AG04450 (cell line): ENCODE data around the gene NRAP. TPM values are rescaled to one million over a fixed set of nuclear protein-coding genes. Genes with fewer than 3 reads are reported as not detected.

Experiments used
- CTCF ChIA-PET: fragments of 300-600, 350-600 bp; formaldehyde crosslinking; extraction: SDS; loops from one replicate; lab custom pipeline; 2022; ENCODE audit warnings: antibody characterized with exemption, inconsistent platforms; lab: Charles Lee
- POLR2A ChIA-PET: fragments of 350-600 bp; formaldehyde crosslinking; extraction: SDS; loops from one replicate; lab custom pipeline; 2021; ENCODE audit warnings: antibody characterized with exemption, inconsistent platforms; lab: Yijun Ruan, JAX
- DNase-seq: peaks from one replicate; pipeline ENCODE4 v3.0.0-alpha.2; 2011; ENCODE audit warnings: low read depth, low spot score
- H3K27ac ChIP-seq: one replicate; pipeline ENCODE4 v1.5.1; 2012; ENCODE audit warnings: low read depth, low read length, control low read depth
- H3K27me3 ChIP-seq: one replicate; pipeline ENCODE4 v1.6.0; 2012; ENCODE audit warnings: low read length; ENCODE audit not compliant: control insufficient read depth, insufficient read depth
- H3K4me3 ChIP-seq: 2 replicates; pipeline ENCODE4 v1.5.1; 2011; ENCODE audit warnings: mild to moderate bottlenecking, low read depth, low read length, control low read depth
- H3K9me3 ChIP-seq: 2 replicates; pipeline ENCODE4 v1.5.1; 2012; ENCODE audit warnings: low read length; ENCODE audit not compliant: control insufficient read depth, insufficient read depth
- CTCF ChIP-seq: IDR thresholded peaks from 2 replicates; pipeline ENCODE4 v1.5.1; 2011; ENCODE audit warnings: low read depth, low read length, control low read depth, inconsistent platforms
- polyA plus RNA-seq: library from polyadenylated mRNA; depleted of rRNA; stranded (reverse); fragments of >200 nt; gene quantifications from 2 replicates; pipeline ENCODE4 v1.2.3, GENCODE V29; 2011

Gene NRAP
- polyA plus RNA-seq, 1 experiment = not detected

- no peak for TF ChIP-seq CTCF
- Histone ChIP-seq H3K9me3 (no peaks in the 10 kb centered on the region), H3K27me3 (peaks cover 9% of the 10 kb centered on the region), H3K27ac (no peak overlapping the region), H3K4me3 (no peak overlapping the region)
- ChIA-PET POLR2A (no interaction called here), CTCF (interaction anchor here (1.7 kb wide), 1 partner anchor 8 kb away, joined by 4 read pairs; no protein-coding TSS in a partner anchor)
- DNase-seq = no peak
Observed at GRCh38 chr10:113555245-113555644, 108.6 kb downstream of the NRAP start.

GRCh38 chr10:113554214-113554613 is 109.6 kb downstream of the NRAP start:
- Histone ChIP-seq H3K27me3 (peaks cover 9% of the 10 kb centered on the region), H3K27ac (no peak overlapping the region), H3K4me3 (no peak overlapping the region), H3K9me3 (no peaks in the 10 kb centered on the region)
- POLR2A ChIA-PET = no interaction called here
- no peak for DNase-seq
- CTCF ChIA-PET = interaction anchor here (1.7 kb wide), 1 partner anchor 9 kb away, joined by 4 read pairs; no protein-coding TSS in a partner anchor
- no peak for TF ChIP-seq CTCF

GRCh38 chr10:113553149-113553548 is 110.7 kb downstream of the NRAP start:
- ChIA-PET CTCF (interaction anchor here (0.7 kb wide), 1 partner anchor 10 kb away, joined by 3 read pairs; no protein-coding TSS in a partner anchor), POLR2A (no interaction called here)
- DNase-seq = no peak
- Histone ChIP-seq H3K4me3 (no peak overlapping the region), H3K27ac (no peak overlapping the region), H3K27me3 (peaks cover 5% of the 10 kb centered on the region), H3K9me3 (no peaks in the 10 kb centered on the region)
- no peak for TF ChIP-seq CTCF

GRCh38 chr10:113552701-113553100 is 111.1 kb downstream of the NRAP start, which contains the start of gene HABP2:
TSS of gene HABP2 (plus strand) at chr10:113553053. CDS start at chr10:113553122, 69 bp downstream.
- POLR2A ChIA-PET = no interaction called here
- TF ChIP-seq CTCF = no peak
- Histone ChIP-seq H3K9me3 (no peaks in the 10 kb centered on the region), H3K27ac (no peak within 1 kb of the TSS), H3K4me3 (no peak within 1 kb of the TSS), H3K27me3 (peaks cover 3% of the 10 kb centered on the region)
- CTCF ChIA-PET = interaction anchor here (0.7 kb wide), 1 partner anchor 10 kb away, joined by 3 read pairs; no protein-coding TSS in a partner anchor
- no peak for DNase-seq

GRCh38 chr10:113552014-113552413 is 111.8 kb downstream of the NRAP start:
- Histone ChIP-seq H3K4me3 (no peak overlapping the region), H3K9me3 (no peaks in the 10 kb centered on the region), H3K27me3 (no peaks in the 10 kb centered on the region), H3K27ac (no peak overlapping the region)
- ChIA-PET CTCF (no interaction called here), POLR2A (no interaction called here)
- DNase-seq = no peak
- no peak for TF ChIP-seq CTCF
